ENCODE measurements around the gene MXRA8.

DNA sequence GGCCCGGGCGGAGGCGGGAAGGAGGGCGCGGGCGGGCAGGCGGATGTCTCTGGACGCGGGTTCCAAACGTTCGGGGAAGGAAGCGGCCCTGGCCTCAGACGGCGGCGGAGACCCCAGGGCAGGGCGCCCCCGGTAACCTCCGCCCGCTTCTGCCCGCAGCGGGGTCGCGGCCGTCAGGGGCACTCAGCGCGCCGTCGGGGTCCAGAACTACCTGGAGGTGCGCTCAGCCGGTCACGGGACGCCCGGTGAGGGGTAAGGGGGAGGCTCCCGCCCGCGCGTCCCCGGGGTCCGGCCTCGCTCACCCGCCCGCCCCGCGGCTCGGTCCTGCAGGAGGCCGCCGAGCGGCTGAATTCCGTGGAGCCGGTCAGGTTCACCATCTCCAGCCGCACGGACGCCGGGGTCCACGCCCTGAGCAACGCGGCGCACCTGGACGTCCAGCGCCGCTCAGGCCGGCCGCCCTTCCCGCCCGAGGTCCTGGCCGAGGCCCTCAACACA, 49.6 kb downstream of the MXRA8 start:
- TF ChIP-seq, protein P1, sequence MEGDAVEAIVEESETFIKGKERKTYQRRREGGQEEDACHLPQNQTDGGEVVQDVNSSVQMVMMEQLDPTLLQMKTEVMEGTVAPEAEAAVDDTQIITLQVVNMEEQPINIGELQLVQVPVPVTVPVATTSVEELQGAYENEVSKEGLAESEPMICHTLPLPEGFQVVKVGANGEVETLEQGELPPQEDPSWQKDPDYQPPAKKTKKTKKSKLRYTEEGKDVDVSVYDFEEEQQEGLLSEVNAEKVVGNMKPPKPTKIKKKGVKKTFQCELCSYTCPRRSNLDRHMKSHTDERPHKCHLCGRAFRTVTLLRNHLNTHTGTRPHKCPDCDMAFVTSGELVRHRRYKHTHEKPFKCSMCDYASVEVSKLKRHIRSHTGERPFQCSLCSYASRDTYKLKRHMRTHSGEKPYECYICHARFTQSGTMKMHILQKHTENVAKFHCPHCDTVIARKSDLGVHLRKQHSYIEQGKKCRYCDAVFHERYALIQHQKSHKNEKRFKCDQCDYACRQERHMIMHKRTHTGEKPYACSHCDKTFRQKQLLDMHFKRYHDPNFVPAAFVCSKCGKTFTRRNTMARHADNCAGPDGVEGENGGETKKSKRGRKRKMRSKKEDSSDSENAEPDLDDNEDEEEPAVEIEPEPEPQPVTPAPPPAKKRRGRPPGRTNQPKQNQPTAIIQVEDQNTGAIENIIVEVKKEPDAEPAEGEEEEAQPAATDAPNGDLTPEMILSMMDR (IDR thresholded peaks at IDR 0.05; ENCODE audit: low read depth, low read length), result no peak
- TF ChIP-seq POLR2A (IDR thresholded peaks at IDR 0.05; ENCODE audit: extremely low read depth, insufficient read length) (no peak), MYC (IDR thresholded peaks at IDR 0.05; ENCODE audit: low read depth, low read length) (no peak)
- TF ChIP-seq, protein P2, sequence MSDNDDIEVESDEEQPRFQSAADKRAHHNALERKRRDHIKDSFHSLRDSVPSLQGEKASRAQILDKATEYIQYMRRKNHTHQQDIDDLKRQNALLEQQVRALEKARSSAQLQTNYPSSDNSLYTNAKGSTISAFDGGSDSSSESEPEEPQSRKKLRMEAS (IDR thresholded peaks at IDR 0.05; ENCODE audit: low read depth, low read length), result no peak
